A549 (cell line): ENCODE results near the gene PYGM. TPM values are rescaled to one million over a fixed set of nuclear protein-coding genes. Genes with fewer than 3 reads are reported as not detected.

Source experiments
- ATAC-seq, 2 experiments: fragments of 200-7000 bp in 1 of 2; fragments of >200 bp in 1 of 2; cut with Nextera tagmentation in 1 of 2; cut with Tn5 transposase in 1 of 2; 3 replicates each; pipeline versions ENCODE4 v1.8.0 to v1.9.1; 2018 to 2020; ENCODE audit warnings: mild to moderate bottlenecking in 1 of 2, moderate library complexity in 1 of 2
- CTCF ChIA-PET: fragments of 300-600 bp; sonication (Branson Sonifier 250); formaldehyde crosslinking; extraction: SDS; loops from one replicate; lab custom pipeline; 2021; ENCODE audit warnings: antibody characterized with exemption, inconsistent platforms; lab: Yijun Ruan, JAX
- POLR2A ChIA-PET: fragments of 350-600 bp; formaldehyde crosslinking; extraction: SDS; loops from one replicate; lab custom pipeline; 2021; ENCODE audit warnings: antibody characterized with exemption, inconsistent platforms; lab: Yijun Ruan, JAX
- DNase-seq, 2 experiments: peaks; one replicate each; pipeline versions ENCODE4 v3.0.0 to v3.0.0-alpha.2; 2011 to 2016; ENCODE audit warnings: low read depth in 1 of 2, low spot score in 1 of 2
- FAIRE-seq: peaks from 2 replicates; lab custom pipeline; 2011; peaks lifted over from hg19 to GRCh38; lab: Jason Lieb, UNC
- H3K27ac ChIP-seq, 2 experiments: fragments of >200 bp; sonication (Bioruptor Twin); formaldehyde crosslinking; 3 replicates each; pipeline ENCODE4 v1.5.1; 2016 to 2017
- H3K4me1 ChIP-seq: fragments of >200 bp; sonication (Bioruptor Twin); formaldehyde crosslinking; 3 replicates; pipeline ENCODE4 v1.6.1; 2016
- H3K4me2 ChIP-seq: fragments of >200 bp; sonication (Bioruptor Twin); formaldehyde crosslinking; 3 replicates; pipeline ENCODE4 v1.6.1; 2016
- H3K4me3 ChIP-seq: fragments of >200 bp; sonication (Bioruptor Twin); formaldehyde crosslinking; 3 replicates; pipeline ENCODE4 v1.5.1; 2016
- H3K9me3 ChIP-seq: fragments of >200 bp; sonication (Bioruptor Twin); formaldehyde crosslinking; 3 replicates; pipeline ENCODE4 v1.6.1; 2016
- ATOH8 ChIP-seq: fragments of 250-450 bp; sonication (Bioruptor Pico); IDR thresholded peaks from 2 replicates; pipeline ENCODE4 v1.5.0; 2020; ENCODE audit warnings: low read depth, mild to moderate bottlenecking, moderate library complexity
- BCL3 ChIP-seq: fragments of >200 bp; sonication (Bioruptor Twin); formaldehyde crosslinking; IDR thresholded peaks from 3 replicates; pipeline ENCODE4 v1.6.1; 2016
- CBX8 ChIP-seq: fragments of 200-600 bp; sonication (generic); IDR thresholded peaks from 2 replicates; pipeline ENCODE4 v1.6.1; 2016
- CHD2 ChIP-seq: fragments of 150-350 bp; IDR thresholded peaks from 2 replicates; pipeline ENCODE4 v1.6.1; 2014; ENCODE audit warnings: low read length; ENCODE audit not compliant: partially characterized antibody
- CHD4 ChIP-seq: fragments of 200-600 bp; sonication (generic); IDR thresholded peaks from 2 replicates; pipeline ENCODE4 v1.6.1; 2016; ENCODE audit warnings: antibody characterized with exemption, mild to moderate bottlenecking, borderline replicate concordance
- CTCF ChIP-seq: fragments of >200 bp; sonication (Bioruptor Twin); formaldehyde crosslinking; IDR thresholded peaks from 3 replicates; pipeline ENCODE4 v1.5.1; 2016
- ELK1 ChIP-seq: fragments of 150-350 bp; IDR thresholded peaks from 2 replicates; pipeline ENCODE4 v1.6.1; 2014; ENCODE audit warnings: low read depth, mild to moderate bottlenecking, low read length
- FOXS1 ChIP-seq: fragments of 250-450 bp; sonication (Bioruptor Pico); IDR thresholded peaks from 2 replicates; pipeline ENCODE4 v1.5.0; 2020; ENCODE audit warnings: mild to moderate bottlenecking, moderate library complexity
- HDAC2 ChIP-seq: fragments of 200-600 bp; sonication (generic); IDR thresholded peaks from 2 replicates; pipeline ENCODE4 v1.6.1; 2016
- JUN ChIP-seq, 2 experiments: fragments of >200 bp; sonication (Bioruptor Twin); formaldehyde crosslinking; IDR thresholded peaks; 2 replicates in 1 of 2; 3 replicates in 1 of 2; pipeline ENCODE4 v1.6.1; 2016 to 2017
- KDM1A ChIP-seq: fragments of 200-600 bp; sonication (generic); IDR thresholded peaks from 2 replicates; pipeline ENCODE4 v1.6.1; 2016; ENCODE audit warnings: low read depth, mild to moderate bottlenecking
- MAFK ChIP-seq: fragments of 450-650 bp; IDR thresholded peaks from 2 replicates; pipeline ENCODE4 v1.6.1; 2014; ENCODE audit not compliant: partially characterized antibody
- NFE2L2 ChIP-seq: fragments of 150-350 bp; conservative IDR thresholded peaks from 2 replicates; pipeline ENCODE4 v1.6.1; 2014; ENCODE audit warnings: low read length
- NR3C1 ChIP-seq: fragments of >200 bp; sonication (Bioruptor Twin); formaldehyde crosslinking; IDR thresholded peaks from 3 replicates; pipeline ENCODE4 v1.6.1; 2017
- POLR2AphosphoS2 ChIP-seq: conservative IDR thresholded peaks from 2 replicates; pipeline ENCODE4 v1.6.1; 2012; ENCODE audit warnings: low read length, improper control_type of control experiment, inconsistent platforms
- RAD21 ChIP-seq, 2 experiments: fragments of >200 bp in 1 of 2; sonication (Bioruptor Twin) in 1 of 2; formaldehyde crosslinking in 1 of 2; IDR thresholded peaks in 1 of 2; conservative IDR thresholded peaks in 1 of 2; 2 replicates in 1 of 2; 3 replicates in 1 of 2; pipeline ENCODE4 v1.6.1; 2012 to 2018; ENCODE audit warnings: inconsistent platforms in 1 of 2
- RCOR1 ChIP-seq: fragments of 150-350 bp; IDR thresholded peaks from 2 replicates; pipeline ENCODE4 v1.6.1; 2014; ENCODE audit warnings: antibody characterized with exemption, low read length, low read depth
- REST ChIP-seq: fragments of 200-600 bp; sonication (generic); IDR thresholded peaks from 2 replicates; pipeline ENCODE4 v1.6.1; 2016; ENCODE audit warnings: antibody characterized with exemption, mild to moderate bottlenecking, moderate library complexity
- SMC3 ChIP-seq: fragments of >200 bp; sonication (Bioruptor Twin); formaldehyde crosslinking; IDR thresholded peaks from 3 replicates; pipeline ENCODE4 v1.6.1; 2018; ENCODE audit warnings: inconsistent platforms
- USF2 ChIP-seq: fragments of 450-650 bp; IDR thresholded peaks from 2 replicates; pipeline ENCODE4 v1.6.1; 2014; ENCODE audit warnings: antibody characterized with exemption
- ZNF302 ChIP-seq: fragments of 250-450 bp; sonication (Bioruptor Pico); IDR thresholded peaks from 2 replicates; pipeline ENCODE4 v1.9.0; 2021; ENCODE audit warnings: inconsistent platforms, mild to moderate bottlenecking, moderate library complexity
- WGBS: methylation state at CpG from one replicate; pipeline ENCODE4 v1.1.6; 2017; ENCODE audit errors: missing lambda C conversion rate; 5-methylcytosine and 5-hydroxymethylcytosine counted together
- polyA plus RNA-seq, 4 experiments: library from polyadenylated mRNA; depleted of rRNA in 3 of 4; stranded (reverse); fragments of >200 nt; fragmentation: RNase III in 1 of 4; extraction: RNeasy Plus Mini Kit Qiagen cat#74134 plus additional on column Dnase treatment in 1 of 4; gene quantifications; 2 replicates in 3 of 4; 3 replicates in 1 of 4; pipeline ENCODE4 v1.2.3, GENCODE V29; 2011 to 2017

Gene PYGM
- polyA plus RNA-seq, 2 of the 4 experiments (the other 2 are of a cell fraction) = 0.22 to 0.23 TPM

GRCh38 chr11:64723117-64723906, 36.5 kb downstream of the PYGM start, which contains the start of gene NRXN2 (continued):
- peak; percentile 54 for TF ChIP-seq REST
- TF ChIP-seq SMC3 = peak; percentile 86
- peak; percentile 54 to 75; a peak in 4 of 5 replicates for TF ChIP-seq RAD21 (conservative IDR thresholded peaks at IDR 0.05 in 1 of 2, IDR thresholded peaks at IDR 0.05 in 1 of 2)
- TF ChIP-seq HDAC2 = no peak
- TF ChIP-seq JUN (IDR thresholded peaks at IDR 0.05) = no peak

GRCh38 chr11:64722141-64723065, 37.4 kb downstream of the PYGM start:
- FAIRE-seq = no peak
- CTCF ChIA-PET = interaction anchor here (0.6 to 2.0 kb wide), 9 partner anchors 18 to 275 kb away, joined by 3 to 16 read pairs (median 3); partner anchors contain the start of gene RASGRP2

More at GRCh38 chr11:64722141-64723065, 37.4 kb downstream of the PYGM start:
- POLR2A ChIA-PET = interaction anchor here (0.6 kb wide), 1 partner anchor 88 kb away, joined by 3 read pairs; no protein-coding TSS in a partner anchor
- ATAC-seq (no peak), DNase-seq (no peak)
- Histone ChIP-seq H3K4me1 (peaks cover 18% of the 10 kb centered on the region; the same call in 2 of the 3 replicates), H3K4me2 (peak overlapping the region; percentile 100; the same call in 1 of the 3 replicates), H3K27ac (no peak overlapping the region), H3K4me3 (no peak overlapping the region), H3K9me3 (no peaks in the 10 kb centered on the region)
- WGBS = 32% methylated on average over 7 of the region's 36 CpGs
- no peak for TF ChIP-seq NFE2L2
- TF ChIP-seq POLR2AphosphoS2 = no peak
- TF ChIP-seq CBX8 = no peak
- no peak for TF ChIP-seq USF2
- TF ChIP-seq MAFK = no peak
- TF ChIP-seq CTCF = no peak
- no peak for TF ChIP-seq NR3C1
- TF ChIP-seq CHD2 = no peak
- TF ChIP-seq FOXS1 (CRISPR knock-in tag) = no peak
- no peak for TF ChIP-seq ELK1
- TF ChIP-seq RCOR1 = no peak
- TF ChIP-seq KDM1A = no peak
- no peak for TF ChIP-seq ATOH8 (CRISPR knock-in tag)
- TF ChIP-seq ZNF302 (CRISPR knock-in tag) = no peak
- TF ChIP-seq BCL3 = no peak
- no peak for TF ChIP-seq JUN (IDR thresholded peaks at IDR 0.05)
- TF ChIP-seq CHD4 = no peak
- TF ChIP-seq RAD21 (conservative IDR thresholded peaks at IDR 0.05 in 1 of 2, IDR thresholded peaks at IDR 0.05 in 1 of 2) = no peak
